ENCODE data around the gene DLEC1.
"Not testable (repeated sequence)": the region's sequence is repeated elsewhere in the genome, so short reads cannot be mapped to it uniquely, and the experiment has no call there.

DLEC1 gene

GRCh38 chr3:38018296-38019266 is 20.4 kb upstream of the DLEC1 start:
- no peak for DNase-seq

- no peak for DNase-seq
Observed at GRCh38 chr3:38019658-38020341, 19.2 kb upstream of the DLEC1 start.

GRCh38 chr3:38020342-38020726 is 18.7 kb upstream of the DLEC1 start:
- DNase-seq, result no peak

DNA sequence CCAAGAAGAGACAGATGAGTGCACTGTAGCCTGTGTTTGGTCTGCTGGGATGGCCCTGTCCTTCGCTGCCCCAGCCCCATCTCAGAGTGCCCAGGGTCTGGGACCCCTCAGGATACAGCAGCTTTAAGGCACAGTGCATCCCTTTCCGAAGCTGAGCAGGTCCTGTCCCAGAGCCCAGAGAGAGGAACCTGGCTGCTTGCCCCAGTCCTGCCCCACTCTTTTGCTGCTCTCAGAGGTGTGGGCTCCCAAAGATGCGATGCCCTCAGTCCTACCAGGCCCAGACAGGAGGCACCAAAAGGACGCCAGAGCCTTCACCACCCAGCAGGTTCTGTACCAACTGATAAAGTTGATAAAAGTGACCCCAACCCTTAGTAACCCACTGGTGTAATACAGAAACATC is 17.8 kb upstream of the DLEC1 start:
- no peak for DNase-seq

GRCh38 chr3:38022301-38022700 is 16.7 kb upstream of the DLEC1 start:
- DNase-seq, result no peak

DNA sequence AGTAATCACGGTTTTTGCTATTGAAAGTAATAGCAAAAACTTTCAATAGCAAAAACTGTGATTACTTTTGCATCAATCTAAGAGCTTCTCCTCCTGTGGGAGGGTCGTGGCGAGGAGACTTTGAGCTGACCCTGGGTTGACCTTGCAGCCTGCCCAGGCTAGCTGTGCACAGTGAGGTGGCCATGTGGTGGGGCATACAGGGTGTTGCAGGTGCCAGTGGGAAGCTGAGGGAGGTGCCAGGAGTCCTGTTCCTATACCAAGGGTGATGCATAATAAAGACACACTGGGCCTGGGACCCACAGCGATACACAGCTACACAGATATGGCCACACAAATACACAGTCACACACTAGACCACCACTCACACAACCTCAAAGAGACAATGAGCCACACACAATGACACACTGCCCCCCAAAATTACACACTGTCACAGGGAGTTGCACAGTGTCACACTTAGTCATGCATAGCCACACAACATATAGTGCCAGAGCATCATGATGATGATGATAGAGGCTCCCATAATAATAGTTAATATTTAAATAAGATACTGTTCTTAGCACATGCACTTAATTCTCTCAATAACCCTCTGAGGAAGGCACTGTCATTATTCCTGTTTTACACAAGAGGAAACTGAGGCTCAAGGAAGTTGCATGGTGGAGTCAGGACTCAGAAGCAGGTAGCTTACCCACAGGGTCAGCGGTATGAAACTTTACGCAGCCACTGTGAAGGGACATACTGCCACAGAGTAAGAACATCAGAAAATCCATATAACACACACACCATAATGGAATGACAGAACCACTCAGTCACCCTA is 15.9 kb upstream of the DLEC1 start:
- DNase-seq, result no peak

DNA sequence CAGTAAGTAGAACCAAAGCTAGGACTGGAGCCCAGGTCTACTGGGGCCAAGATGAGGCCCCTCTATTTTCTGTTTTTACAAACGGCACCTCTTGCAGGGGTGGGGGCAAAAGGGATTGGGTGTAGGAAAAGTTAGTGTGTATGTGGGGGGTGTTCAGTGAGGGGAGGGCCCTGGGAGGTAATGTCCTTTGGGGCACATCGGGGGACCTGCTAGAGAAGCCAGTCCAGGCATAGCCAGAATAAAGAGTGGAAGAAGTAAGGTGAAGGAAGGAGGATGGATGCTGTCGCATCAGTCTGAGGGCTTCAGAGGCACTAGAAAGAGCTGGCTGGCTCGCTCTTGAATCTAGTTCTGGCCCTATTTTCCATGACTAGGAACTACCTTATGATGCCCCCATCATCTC is 12.2 kb upstream of the DLEC1 start:
- no peak for DNase-seq

GRCh38 chr3:38027466-38028465 is 11.2 kb upstream of the DLEC1 start:
- no peak for DNase-seq

GRCh38 chr3:38028621-38029361 is 10.2 kb upstream of the DLEC1 start:
- DNase-seq, result no peak

- DNase-seq, result peak; percentile 47
Observed at GRCh38 chr3:38029400-38030125, 9.4 kb upstream of the DLEC1 start, which contains the start of gene PLCD1. PLCD1 (minus strand) TSS chr3:38029642; CDS start chr3:38029539, 103 bp downstream.

DNA sequence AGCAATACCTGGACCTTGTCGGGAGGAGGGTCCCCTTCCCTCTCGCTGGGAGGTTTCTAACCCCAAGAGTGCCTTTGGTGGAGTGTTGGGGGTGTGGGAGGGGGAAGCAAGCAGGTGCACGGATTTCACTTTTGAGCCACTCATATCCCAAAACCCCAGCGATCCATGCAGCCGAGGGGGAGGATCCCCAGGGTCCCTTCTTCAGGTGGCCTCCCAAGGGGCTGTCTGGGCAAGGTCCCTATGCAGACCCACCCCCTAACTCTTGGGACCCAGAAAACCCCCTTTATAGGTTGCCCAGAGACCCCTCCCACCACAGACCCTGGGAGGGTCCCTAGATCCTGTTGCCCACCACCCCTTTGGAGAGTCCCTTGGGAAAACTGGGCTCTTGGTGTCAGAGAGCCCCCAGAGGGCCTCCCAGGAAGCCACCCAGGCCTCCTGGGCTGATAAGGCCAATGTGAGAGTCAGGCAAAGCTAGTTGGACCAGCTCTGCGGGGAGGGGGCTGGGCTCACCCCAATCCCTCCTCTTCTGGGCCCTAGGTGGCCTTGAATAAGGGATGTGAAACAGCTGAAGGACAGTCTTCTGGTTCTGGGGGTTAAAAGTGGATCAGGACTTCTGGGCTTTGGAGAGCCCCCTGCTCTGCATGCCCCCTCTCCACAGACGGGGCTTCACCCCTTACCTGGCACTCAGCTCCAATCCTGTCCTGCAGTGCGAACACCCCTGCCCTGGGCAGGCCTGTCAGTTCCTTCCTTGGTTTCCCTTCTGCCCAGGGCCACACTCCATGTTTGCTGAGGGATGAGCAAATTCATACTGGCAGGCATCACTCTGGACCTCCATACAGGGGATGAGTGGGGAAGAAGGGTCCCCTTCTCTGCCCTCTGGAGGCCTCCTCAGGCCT is 8.6 kb upstream of the DLEC1 start:
- DNase-seq, result no peak

GRCh38 chr3:38031022-38031994 is 7.7 kb upstream of the DLEC1 start:
- peak; percentile 60 for DNase-seq

GRCh38 chr3:38032328-38032865 is 6.6 kb upstream of the DLEC1 start:
- no peak for DNase-seq

DNA sequence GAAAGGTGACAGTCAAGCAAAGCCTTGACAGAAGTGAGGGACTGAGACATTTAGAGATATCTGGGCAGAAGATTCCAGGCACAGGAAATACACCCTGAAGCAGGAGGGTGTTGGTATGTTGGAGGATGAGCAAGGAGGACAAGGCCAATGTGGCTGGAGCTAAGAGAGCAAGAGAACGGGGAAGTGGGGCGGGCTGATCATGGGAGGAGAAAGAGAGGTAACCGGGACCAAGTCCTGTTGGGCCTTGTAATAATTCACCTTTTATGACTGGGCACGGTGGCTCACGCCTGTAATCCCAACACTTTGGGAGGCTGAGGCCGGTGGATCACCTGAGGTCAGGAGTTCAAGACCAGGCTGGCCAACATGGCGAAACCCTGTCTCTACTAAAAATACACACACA is 5.4 kb upstream of the DLEC1 start:
- not testable (repeated sequence) for DNase-seq

DNA sequence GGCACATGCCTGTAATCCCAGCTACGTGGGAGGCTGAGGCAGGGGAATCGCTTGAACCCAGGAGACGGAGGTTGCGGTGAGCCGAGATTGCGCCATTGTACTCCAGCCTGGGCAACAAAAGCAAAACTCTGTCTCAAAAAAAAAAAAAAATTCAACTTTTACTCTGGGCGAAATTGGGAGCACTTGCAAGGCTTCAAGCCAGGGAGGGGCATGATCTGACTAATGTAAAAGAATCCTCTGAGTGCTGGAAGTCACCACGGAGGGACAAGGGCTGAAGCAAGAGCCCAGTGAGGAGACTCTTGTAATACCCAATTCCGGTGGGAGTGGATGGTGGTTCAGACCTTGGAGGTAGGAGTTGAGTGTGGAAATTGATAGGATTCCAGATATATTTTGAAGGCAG is 4.7 kb upstream of the DLEC1 start:
- not testable (repeated sequence) for DNase-seq

- DNase-seq, result no peak
Observed at GRCh38 chr3:38036286-38036685, 2.7 kb upstream of the DLEC1 start.

- no peak for DNase-seq
Observed at GRCh38 chr3:38036906-38037305, 2.1 kb upstream of the DLEC1 start.

GRCh38 chr3:38038447-38038911 is 529 bp upstream of the DLEC1 start:
- DNase-seq, result peak; percentile 48

All from stimulated activated CD4-positive, alpha-beta T cell treated with anti-CD3 and anti-CD28 coated beads, Interleukin-15, amount 100 ng/mL, for 24 hours (primary cell).